ENCODE measurements around the gene DYNLT1. TPM values are rescaled to one million over a fixed set of nuclear protein-coding genes. Genes with fewer than 3 reads are reported as not detected.
A peak's percentile ranks its signal among the peaks of the same experiment; 100 is the strongest.

The DYNLT1 gene
- total RNA-seq, 1 donor from 2014 or later, result 126 TPM

- Histone ChIP-seq H3K27ac (replicated peaks) (no peak overlapping the region), H3K4me3 (no peak overlapping the region), H3K4me1 (peaks cover 16% of the 10 kb centered on the region), H3K27me3 (ENCODE audit: low read depth) (no peaks in the 10 kb centered on the region), H3K36me3 (peaks cover 35% of the 10 kb centered on the region), H3K9me3 (replicated peaks) (no peaks in the 10 kb centered on the region)
- no peak for DNase-seq
- peak; percentile 83 for TF ChIP-seq CTCF (IDR thresholded peaks at IDR 0.05; ENCODE audit: borderline replicate concordance)
- intact Hi-C loops (cut with micrococcal nuclease), result loop anchor here (5.0 to 10.0 kb wide), 2 partner anchors 91 to 388 kb away; no protein-coding TSS in a partner anchor
Measured at GRCh38 chr6:158605266-158605878, 39.2 kb downstream of the DYNLT1 start.

DNA sequence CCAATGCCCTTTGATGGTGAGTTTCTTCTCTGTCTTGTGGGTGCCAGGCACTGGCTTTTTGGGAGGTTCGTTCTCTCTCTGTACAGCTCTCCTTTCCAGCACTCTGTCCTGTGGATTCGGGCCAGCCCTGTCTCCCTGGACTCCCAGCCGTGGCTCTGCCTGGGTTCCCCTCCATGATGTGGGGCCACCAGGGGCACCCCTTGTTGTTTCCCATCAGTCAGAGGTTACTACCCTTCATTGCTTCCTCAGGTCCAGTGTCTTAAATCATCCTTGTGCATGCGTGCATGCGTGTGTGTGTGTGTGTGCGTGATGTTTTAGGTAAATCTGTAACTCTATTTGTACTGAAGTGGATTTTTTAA is 40.5 kb downstream of the DYNLT1 start:
- H3K9me3 ChIP-seq (replicated peaks), result no peaks in the 10 kb centered on the region
- H3K36me3 ChIP-seq, result peaks cover 35% of the 10 kb centered on the region
- intact Hi-C loops (cut with micrococcal nuclease), result loop anchor here (10.0 kb wide), 1 partner anchor 89 kb away; no protein-coding TSS in a partner anchor
- H3K4me3 ChIP-seq, result no peak overlapping the region
- DNase-seq, result no peak
- no peak overlapping the region for H3K27ac ChIP-seq (replicated peaks)
- H3K4me1 ChIP-seq, result peaks cover 4% of the 10 kb centered on the region
- TF ChIP-seq CTCF (IDR thresholded peaks at IDR 0.05; ENCODE audit: borderline replicate concordance), result no peak
- no peaks in the 10 kb centered on the region for H3K27me3 ChIP-seq (ENCODE audit: low read depth)

DNA sequence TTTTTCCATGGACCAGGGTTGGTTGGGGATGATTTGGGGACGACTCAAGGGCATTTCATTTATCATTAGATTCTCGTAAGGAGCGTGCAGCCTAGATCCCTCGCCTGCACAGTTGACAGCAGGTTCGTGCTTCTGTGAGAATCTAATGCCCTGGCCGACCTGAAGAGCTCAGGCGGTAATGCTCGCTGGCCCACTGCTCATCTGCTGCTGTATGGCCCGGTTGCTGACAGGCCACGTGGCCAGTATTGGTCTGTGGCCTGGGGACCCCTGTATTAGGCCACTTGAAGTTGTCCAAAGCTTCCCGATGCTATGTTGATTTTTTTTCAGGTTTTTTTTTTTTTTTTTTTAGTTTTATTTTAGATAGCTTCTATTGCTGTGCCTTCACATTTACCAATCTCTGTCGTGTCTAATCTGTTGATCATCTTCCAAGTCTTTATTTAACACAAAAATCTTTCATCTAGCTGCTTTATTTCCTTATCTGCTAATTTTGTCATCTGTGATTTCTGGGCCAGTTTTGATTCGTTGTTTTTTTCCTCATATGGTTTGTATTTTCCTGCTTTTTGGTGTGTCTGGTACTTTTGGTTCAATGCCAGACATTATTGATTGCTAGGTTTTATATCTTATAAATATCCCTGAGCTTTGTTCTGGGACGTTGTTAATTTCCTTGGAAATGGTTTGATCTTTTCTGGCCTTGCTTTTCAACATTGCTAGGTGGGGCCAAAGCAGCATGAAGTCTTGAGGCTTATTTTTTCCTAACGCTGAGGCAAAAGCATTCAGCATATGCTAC is 41.1 kb downstream of the DYNLT1 start:
- DNase-seq, result no peak
- no peak overlapping the region for H3K27ac ChIP-seq (replicated peaks)
- peaks cover 4% of the 10 kb centered on the region for H3K4me1 ChIP-seq
- no peaks in the 10 kb centered on the region for H3K27me3 ChIP-seq (ENCODE audit: low read depth)
- H3K36me3 ChIP-seq, result peaks cover 35% of the 10 kb centered on the region
- no peaks in the 10 kb centered on the region for H3K9me3 ChIP-seq (replicated peaks)
- TF ChIP-seq CTCF (IDR thresholded peaks at IDR 0.05; ENCODE audit: borderline replicate concordance), result no peak
- no peak overlapping the region for H3K4me3 ChIP-seq
- intact Hi-C loops (cut with micrococcal nuclease), result loop anchor here (10.0 kb wide), 1 partner anchor 89 kb away; no protein-coding TSS in a partner anchor

DNA sequence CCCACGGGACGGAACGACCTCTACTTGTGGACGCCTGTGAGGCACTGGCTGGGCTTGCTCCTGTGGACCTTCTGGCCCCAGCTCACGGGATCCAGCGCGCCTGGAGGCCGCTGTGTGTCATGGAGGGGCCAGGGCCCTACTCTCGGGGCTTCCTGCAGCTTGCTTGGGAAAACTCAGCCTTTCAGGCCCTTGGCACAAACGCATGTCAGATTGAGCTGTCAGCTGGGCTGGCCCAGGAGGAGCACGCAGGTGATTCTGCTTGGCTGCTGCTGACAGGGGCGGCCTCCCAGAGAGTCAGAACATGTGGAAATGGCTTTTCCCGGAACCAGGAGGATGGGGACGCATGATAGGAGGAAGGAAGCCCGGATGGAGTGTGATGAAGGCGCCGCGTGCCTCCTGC is 44.9 kb downstream of the DYNLT1 start:
- TF ChIP-seq CTCF (IDR thresholded peaks at IDR 0.05; ENCODE audit: borderline replicate concordance), result no peak
- Histone ChIP-seq H3K27me3 (ENCODE audit: low read depth) (no peaks in the 10 kb centered on the region), H3K9me3 (replicated peaks) (no peaks in the 10 kb centered on the region), H3K4me1 (no peaks in the 10 kb centered on the region), H3K27ac (replicated peaks) (no peak overlapping the region), H3K36me3 (peaks cover 37% of the 10 kb centered on the region), H3K4me3 (no peak overlapping the region)
- intact Hi-C loops (cut with micrococcal nuclease), result loop anchor here (10.0 kb wide), 1 partner anchor 85 kb away; no protein-coding TSS in a partner anchor
- no peak for DNase-seq

- H3K36me3 ChIP-seq, result peaks cover 55% of the 10 kb centered on the region
- H3K9me3 ChIP-seq (replicated peaks), result no peaks in the 10 kb centered on the region
- no peak for DNase-seq
- no peak for TF ChIP-seq CTCF (IDR thresholded peaks at IDR 0.05; ENCODE audit: borderline replicate concordance)
- H3K27me3 ChIP-seq (ENCODE audit: low read depth), result no peaks in the 10 kb centered on the region
- H3K4me1 ChIP-seq, result no peaks in the 10 kb centered on the region
- H3K4me3 ChIP-seq, result no peak overlapping the region
- H3K27ac ChIP-seq (replicated peaks), result no peak overlapping the region
- intact Hi-C loops (cut with micrococcal nuclease), result no loop called here
Measured at GRCh38 chr6:158597565-158597964, 47.0 kb downstream of the DYNLT1 start.

Measured in left ventricle myocardium inferior (tissue), 1 donor.